Suprapubic skin (tissue), 4 donors: ENCODE results near the gene STPG2. TPM values are rescaled to one million over a fixed set of nuclear protein-coding genes. Genes with fewer than 3 reads are reported as not detected.

Source experiments
- DNase-seq, 2 donors: peaks; one replicate each; pipeline ENCODE4 v3.0.0-alpha.2; 2019; ENCODE audit warnings: low spot score in 2 of 2
- H3K27ac ChIP-seq: fragments of 200-600 bp; sonication (generic); one replicate; pipeline ENCODE4 v1.5.1; 2019
- H3K27me3 ChIP-seq: fragments of 200-600 bp; sonication (generic); one replicate; pipeline ENCODE4 v1.5.1; 2019
- H3K36me3 ChIP-seq: fragments of 200-600 bp; sonication (generic); one replicate; pipeline ENCODE4 v1.5.1; 2019
- H3K4me1 ChIP-seq: fragments of 200-600 bp; sonication (generic); one replicate; pipeline ENCODE4 v1.5.1; 2019
- H3K4me3 ChIP-seq: fragments of 200-600 bp; sonication (generic); one replicate; pipeline ENCODE4 v1.5.1; 2019; ENCODE audit warnings: mild to moderate bottlenecking
- H3K9me3 ChIP-seq: fragments of 200-600 bp; sonication (generic); one replicate; pipeline ENCODE4 v1.5.1; 2019
- EP300 ChIP-seq: sonication (generic); formaldehyde crosslinking; IDR thresholded peaks from one replicate; pipeline ENCODE4 v1.6.1; 2017; ENCODE audit warnings: antibody characterized with exemption
- POLR2A ChIP-seq, 2 donors: fragments of 450-650 bp; IDR thresholded peaks; one replicate each; pipeline ENCODE4 v1.6.1; 2017; ENCODE audit warnings: antibody characterized with exemption in 2 of 2, mild to moderate bottlenecking in 2 of 2, moderate library complexity in 2 of 2
- POLR2AphosphoS5 ChIP-seq, 3 donors: sonication (generic); formaldehyde crosslinking; IDR thresholded peaks; one replicate each; pipeline ENCODE4 v1.6.1; 2017; ENCODE audit warnings: antibody characterized with exemption in 3 of 3
- WGBS: methylation state at CpG from one replicate; pipeline ENCODE4 v1.1.5; 2018; 5-methylcytosine and 5-hydroxymethylcytosine counted together
- total RNA-seq, 4 donors: library from RNA; depleted of rRNA; stranded (reverse); fragments of >200 nt; gene quantifications; one replicate each; pipeline ENCODE4 v1.1.0, GENCODE V29; 2016
- TF ChIP-seq, protein P1 (sequence below), 2 donors: fragments of 200-600 bp in 1 of 2; fragments of 450-650 bp in 1 of 2; sonication (generic) in 1 of 2; IDR thresholded peaks; one replicate each; pipeline ENCODE4 v1.5.1; 2016 to 2019; ENCODE audit warnings: antibody characterized with exemption in 2 of 2, mild to moderate bottlenecking in 1 of 2, moderate library complexity in 1 of 2

The STPG2 gene
- total RNA-seq, 4 donors from 2014 or later, result 0.26 to 2.5 (median 2.0) TPM; not detected in 1

DNA sequence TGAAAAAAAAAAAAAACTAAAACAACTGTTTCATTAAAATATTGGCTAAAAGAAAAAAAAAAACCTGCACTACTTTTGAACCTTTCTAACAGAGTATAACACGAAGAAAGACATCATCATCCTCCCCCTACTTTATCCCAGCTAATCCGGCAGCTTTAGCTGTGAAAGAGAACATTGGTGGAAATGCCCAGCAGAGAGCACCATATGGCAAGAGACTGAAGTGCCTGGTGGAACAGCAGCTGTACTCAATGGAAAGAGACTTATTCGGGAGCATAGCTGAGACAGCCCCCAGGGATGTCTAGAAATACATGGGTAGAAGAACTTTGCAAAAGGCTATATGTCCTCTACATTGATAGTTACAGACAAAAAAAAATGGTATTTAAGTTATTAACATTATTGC lies 30.3 kb downstream of the STPG2 start:
- TF ChIP-seq EP300 (no peak), POLR2AphosphoS5 (IDR thresholded peaks at IDR 0.05) (no peak)
- TF ChIP-seq, protein P1, sequence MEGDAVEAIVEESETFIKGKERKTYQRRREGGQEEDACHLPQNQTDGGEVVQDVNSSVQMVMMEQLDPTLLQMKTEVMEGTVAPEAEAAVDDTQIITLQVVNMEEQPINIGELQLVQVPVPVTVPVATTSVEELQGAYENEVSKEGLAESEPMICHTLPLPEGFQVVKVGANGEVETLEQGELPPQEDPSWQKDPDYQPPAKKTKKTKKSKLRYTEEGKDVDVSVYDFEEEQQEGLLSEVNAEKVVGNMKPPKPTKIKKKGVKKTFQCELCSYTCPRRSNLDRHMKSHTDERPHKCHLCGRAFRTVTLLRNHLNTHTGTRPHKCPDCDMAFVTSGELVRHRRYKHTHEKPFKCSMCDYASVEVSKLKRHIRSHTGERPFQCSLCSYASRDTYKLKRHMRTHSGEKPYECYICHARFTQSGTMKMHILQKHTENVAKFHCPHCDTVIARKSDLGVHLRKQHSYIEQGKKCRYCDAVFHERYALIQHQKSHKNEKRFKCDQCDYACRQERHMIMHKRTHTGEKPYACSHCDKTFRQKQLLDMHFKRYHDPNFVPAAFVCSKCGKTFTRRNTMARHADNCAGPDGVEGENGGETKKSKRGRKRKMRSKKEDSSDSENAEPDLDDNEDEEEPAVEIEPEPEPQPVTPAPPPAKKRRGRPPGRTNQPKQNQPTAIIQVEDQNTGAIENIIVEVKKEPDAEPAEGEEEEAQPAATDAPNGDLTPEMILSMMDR (IDR thresholded peaks at IDR 0.05), result peak in 1 of 2 donors; percentile 13

DNA sequence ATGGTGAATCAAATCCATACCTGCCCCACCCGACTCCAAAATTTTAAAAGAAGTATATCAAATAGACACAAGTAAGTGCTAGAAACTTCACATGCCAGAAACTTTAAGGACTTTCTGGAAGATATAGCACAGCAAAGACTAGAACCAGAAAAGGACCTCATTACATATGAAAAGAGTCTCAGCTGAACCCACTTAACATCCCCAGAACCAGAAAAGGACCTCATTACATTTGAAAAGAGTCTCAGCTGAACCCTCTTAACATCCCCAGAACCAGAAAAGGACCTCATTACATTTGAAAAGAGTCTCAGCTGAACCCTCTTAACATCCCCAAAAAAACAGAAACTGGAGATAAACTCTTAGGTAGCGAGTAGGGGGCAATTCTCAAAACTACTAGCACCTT lies 32.3 kb downstream of the STPG2 start:
- no peak overlapping the region for H3K27ac ChIP-seq

More for the DNA sequence above, 30.3 kb downstream of the STPG2 start:
- DNase-seq, result no peak
- H3K4me3 ChIP-seq, result no peak overlapping the region
- no peak overlapping the region for H3K27ac ChIP-seq
- H3K4me1 ChIP-seq, result no peaks in the 10 kb centered on the region
- no peaks in the 10 kb centered on the region for H3K36me3 ChIP-seq
- peaks cover 4% of the 10 kb centered on the region for H3K9me3 ChIP-seq
- no peaks in the 10 kb centered on the region for H3K27me3 ChIP-seq
- 27% methylated on average over 3 of the region's 3 CpGs for WGBS

DNA sequence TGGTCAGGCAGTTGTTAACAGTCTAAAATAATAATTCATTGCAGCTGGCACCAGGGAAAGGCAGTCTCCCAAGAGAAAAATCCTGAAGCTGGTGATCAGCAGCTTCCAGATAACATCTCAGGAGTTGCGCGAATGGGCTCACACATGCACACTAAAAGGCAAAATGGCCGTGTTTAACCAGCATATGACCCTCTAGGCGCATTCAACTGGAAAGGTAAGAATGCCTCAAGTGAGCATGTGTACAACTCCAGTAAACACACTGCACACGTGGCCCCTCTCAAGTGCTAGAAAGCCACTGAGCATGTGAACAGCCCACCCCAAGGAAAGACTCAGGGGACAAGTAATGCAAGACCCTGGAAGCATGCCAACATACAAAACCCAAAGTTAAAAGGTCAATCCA lies 33.1 kb downstream of the STPG2 start:
- Histone ChIP-seq H3K27ac (no peak overlapping the region), H3K9me3 (no peaks in the 10 kb centered on the region), H3K36me3 (no peaks in the 10 kb centered on the region), H3K4me1 (no peaks in the 10 kb centered on the region), H3K4me3 (no peak overlapping the region), H3K27me3 (no peaks in the 10 kb centered on the region)
- WGBS, result 67% methylated on average over 5 of the region's 5 CpGs
- no peak for DNase-seq
- TF ChIP-seq, protein P1 (IDR thresholded peaks at IDR 0.05), result no peak
- TF ChIP-seq EP300 (no peak), POLR2AphosphoS5 (IDR thresholded peaks at IDR 0.05) (no peak)

More for the DNA sequence above, 32.3 kb downstream of the STPG2 start:
- H3K4me1 ChIP-seq, result no peaks in the 10 kb centered on the region
- H3K27me3 ChIP-seq, result no peaks in the 10 kb centered on the region
- H3K9me3 ChIP-seq, result no peaks in the 10 kb centered on the region
- no peak overlapping the region for H3K4me3 ChIP-seq
- H3K36me3 ChIP-seq, result no peaks in the 10 kb centered on the region
- DNase-seq, result no peak
- WGBS, result 91% methylated on average over 2 of the region's 2 CpGs
- no peak for TF ChIP-seq POLR2A (IDR thresholded peaks at IDR 0.05)
- TF ChIP-seq EP300, result no peak
- TF ChIP-seq, protein P1 (IDR thresholded peaks at IDR 0.05), result no peak
- TF ChIP-seq POLR2AphosphoS5 (IDR thresholded peaks at IDR 0.05), result no peak

DNA sequence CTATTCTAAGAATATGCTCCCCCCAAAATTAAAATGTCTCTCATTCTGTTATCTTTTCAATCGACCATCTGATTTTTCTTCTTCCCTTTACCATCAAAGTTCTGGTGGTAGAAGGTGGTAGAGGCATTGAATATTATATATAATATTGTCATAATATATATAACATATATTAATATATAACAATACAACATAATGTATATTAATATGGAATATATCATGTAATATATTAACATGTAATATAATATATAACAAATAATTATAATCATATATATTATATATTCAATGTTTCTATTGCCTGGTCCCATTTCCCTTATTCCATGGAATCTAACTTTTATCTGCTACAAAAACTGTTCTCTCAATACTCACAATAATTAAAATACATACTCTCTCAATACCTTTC lies 40.6 kb downstream of the STPG2 start:
- DNase-seq, result no peak
- Histone ChIP-seq H3K4me1 (no peaks in the 10 kb centered on the region), H3K27me3 (no peaks in the 10 kb centered on the region), H3K4me3 (no peak overlapping the region), H3K36me3 (no peaks in the 10 kb centered on the region), H3K9me3 (no peaks in the 10 kb centered on the region), H3K27ac (no peak overlapping the region)
- TF ChIP-seq POLR2AphosphoS5 (IDR thresholded peaks at IDR 0.05) (no peak), EP300 (no peak), POLR2A (IDR thresholded peaks at IDR 0.05) (no peak)
- TF ChIP-seq, protein P1 (IDR thresholded peaks at IDR 0.05), result no peak
- 81% methylated on average over 1 of the region's 1 CpG for WGBS

DNA sequence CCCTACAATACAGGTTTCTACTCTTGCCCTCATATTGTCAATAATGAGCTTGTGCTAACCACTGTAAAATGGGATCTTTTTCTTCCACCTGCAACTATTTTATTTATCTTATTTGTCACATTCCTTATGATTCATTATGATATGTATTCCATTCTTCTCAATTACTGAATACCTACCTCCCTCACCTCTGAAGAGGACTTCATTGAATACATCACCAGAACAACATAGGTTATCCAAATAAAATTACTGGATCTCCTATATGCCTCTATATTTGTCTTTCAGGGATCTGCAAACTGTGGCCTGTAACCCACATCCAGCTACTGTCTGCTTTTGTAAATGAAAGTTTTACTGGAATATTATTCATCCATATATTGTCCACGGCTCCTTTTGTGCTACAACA lies 41.3 kb downstream of the STPG2 start:
- no peak overlapping the region for H3K4me3 ChIP-seq
- H3K36me3 ChIP-seq, result no peaks in the 10 kb centered on the region
- no peaks in the 10 kb centered on the region for H3K4me1 ChIP-seq
- DNase-seq, result no peak
- no peak for TF ChIP-seq POLR2A (IDR thresholded peaks at IDR 0.05)
- TF ChIP-seq, protein P1 (IDR thresholded peaks at IDR 0.05), result no peak
- no peak for TF ChIP-seq POLR2AphosphoS5 (IDR thresholded peaks at IDR 0.05)
- no peaks in the 10 kb centered on the region for H3K9me3 ChIP-seq
- WGBS, result 53% methylated on average over 1 of the region's 1 CpG
- no peaks in the 10 kb centered on the region for H3K27me3 ChIP-seq
- H3K27ac ChIP-seq, result no peak overlapping the region
